Uterus (tissue), 2 donors: ENCODE measurements around the gene CHAF1A.

Source experiments
- POLR2A ChIP-seq, 2 donors: fragments of 450-650 bp; IDR thresholded peaks; one replicate each; pipeline ENCODE4 v1.6.1; 2016; ENCODE audit warnings: antibody characterized with exemption in 2 of 2, mild to moderate bottlenecking in 1 of 2, moderate library complexity in 1 of 2
- TF ChIP-seq, protein P1 (sequence below), 4 experiments: fragments of 200-600 bp in 2 of 4; fragments of 450-650 bp in 2 of 4; sonication (generic) in 2 of 4; IDR thresholded peaks; one replicate each; pipeline ENCODE4 v1.5.1; 2016 to 2019; ENCODE audit warnings: antibody characterized with exemption in 4 of 4, mild to moderate bottlenecking in 2 of 4, moderate library complexity in 1 of 4

DNA sequence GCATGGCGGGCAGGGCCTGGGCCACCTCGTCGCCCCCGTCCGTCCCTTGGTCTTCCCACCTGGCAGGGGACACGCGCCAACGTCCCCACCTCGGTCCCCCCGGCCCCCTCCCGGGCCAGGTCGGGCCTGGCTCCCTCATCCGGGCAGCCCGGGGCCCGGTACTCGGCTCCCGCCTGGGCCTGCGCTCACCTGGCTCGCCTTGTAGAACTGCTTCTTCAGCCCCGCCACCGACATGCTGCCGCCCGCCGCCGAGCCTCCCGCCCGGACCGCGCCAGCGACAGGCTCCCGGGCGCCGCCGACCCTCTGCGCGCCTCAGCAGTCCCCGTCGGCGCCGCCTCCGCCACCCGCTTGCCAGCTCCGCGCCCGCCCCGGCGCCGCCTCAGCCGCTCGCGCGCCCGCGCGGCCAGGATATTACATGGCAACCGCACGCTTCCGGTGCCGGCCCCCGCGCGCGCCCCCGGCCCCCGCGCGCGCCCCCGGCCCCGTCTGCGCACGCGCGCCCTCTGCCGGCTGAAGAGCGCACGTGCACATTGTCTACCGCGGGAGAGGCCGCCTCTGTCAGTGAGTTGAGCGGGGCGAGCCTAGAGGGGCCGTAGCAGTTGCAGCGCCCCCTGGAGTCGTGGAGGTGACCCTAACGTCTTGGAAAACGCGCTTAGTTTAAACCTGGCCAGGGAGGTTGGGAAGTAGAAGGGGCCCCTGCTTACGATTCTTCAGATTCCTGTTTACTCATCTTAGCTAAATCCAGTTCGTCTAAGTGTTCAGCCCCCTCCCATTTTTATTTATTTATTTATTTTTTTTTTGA is 2.1 kb upstream of the CHAF1A start, which contains the start of gene SH3GL1:
- TF ChIP-seq, protein P1, sequence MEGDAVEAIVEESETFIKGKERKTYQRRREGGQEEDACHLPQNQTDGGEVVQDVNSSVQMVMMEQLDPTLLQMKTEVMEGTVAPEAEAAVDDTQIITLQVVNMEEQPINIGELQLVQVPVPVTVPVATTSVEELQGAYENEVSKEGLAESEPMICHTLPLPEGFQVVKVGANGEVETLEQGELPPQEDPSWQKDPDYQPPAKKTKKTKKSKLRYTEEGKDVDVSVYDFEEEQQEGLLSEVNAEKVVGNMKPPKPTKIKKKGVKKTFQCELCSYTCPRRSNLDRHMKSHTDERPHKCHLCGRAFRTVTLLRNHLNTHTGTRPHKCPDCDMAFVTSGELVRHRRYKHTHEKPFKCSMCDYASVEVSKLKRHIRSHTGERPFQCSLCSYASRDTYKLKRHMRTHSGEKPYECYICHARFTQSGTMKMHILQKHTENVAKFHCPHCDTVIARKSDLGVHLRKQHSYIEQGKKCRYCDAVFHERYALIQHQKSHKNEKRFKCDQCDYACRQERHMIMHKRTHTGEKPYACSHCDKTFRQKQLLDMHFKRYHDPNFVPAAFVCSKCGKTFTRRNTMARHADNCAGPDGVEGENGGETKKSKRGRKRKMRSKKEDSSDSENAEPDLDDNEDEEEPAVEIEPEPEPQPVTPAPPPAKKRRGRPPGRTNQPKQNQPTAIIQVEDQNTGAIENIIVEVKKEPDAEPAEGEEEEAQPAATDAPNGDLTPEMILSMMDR (IDR thresholded peaks at IDR 0.05) = peak; percentile 95 to 100 (median 98)
- peak; percentile 84 for TF ChIP-seq POLR2A (IDR thresholded peaks at IDR 0.05)
